Right lobe of liver (tissue), 6 donors: Measurements from ENCODE around the gene POU3F3. TPM values are rescaled to one million over a fixed set of nuclear protein-coding genes. Genes with fewer than 3 reads are reported as not detected.

ENCODE experiments used
- ATAC-seq, 4 donors: fragments of 200-7000 bp; cut with Tn5 transposase; one replicate each; pipeline ENCODE4 v1.9.1; 2020; ENCODE audit warnings: mild to moderate bottlenecking in 4 of 4, moderate library complexity in 4 of 4
- DNase-seq, 3 donors: peaks; one replicate each; pipeline ENCODE4 v3.0.0-alpha.2; 2020
- H3K27ac ChIP-seq, 3 donors: fragments of 200-600 bp; one replicate each; pipeline ENCODE4 v1.8.0; 2022
- H3K27me3 ChIP-seq, 2 donors: fragments of 200-600 bp; one replicate each; pipeline ENCODE4 v1.8.0; 2022
- H3K36me3 ChIP-seq, 4 donors: fragments of 200-600 bp; sonication (generic) in 1 of 4; one replicate each; pipeline versions ENCODE4 v1.5.1 to v1.8.0; 2017 to 2022; ENCODE audit warnings: control low read depth in 1 of 4
- H3K4me1 ChIP-seq, 4 donors: fragments of 200-600 bp; sonication (generic) in 1 of 4; one replicate each; pipeline versions ENCODE4 v1.5.1 to v1.8.0; 2017 to 2022; ENCODE audit warnings: control low read depth in 1 of 4
- H3K4me3 ChIP-seq, 3 donors: fragments of 200-600 bp; one replicate each; pipeline ENCODE4 v1.8.0; 2022
- H3K9me3 ChIP-seq, 4 donors: fragments of 200-600 bp; sonication (generic) in 1 of 4; one replicate each; pipeline versions ENCODE4 v1.5.1 to v1.8.0; 2017 to 2022; ENCODE audit warnings: control low read depth in 1 of 4
- POLR2A ChIP-seq: fragments of 450-650 bp; IDR thresholded peaks from one replicate; pipeline ENCODE4 v1.6.1; 2017; ENCODE audit warnings: antibody characterized with exemption, mild to moderate bottlenecking
- WGBS: methylation state at CpG from one replicate; pipeline ENCODE4 v1.1.6; 2018; ENCODE audit warnings: low coverage, low lambda C conversion rate; ENCODE audit not compliant: insufficient coverage; ENCODE audit errors: missing lambda C conversion rate; 5-methylcytosine and 5-hydroxymethylcytosine counted together
- intact Hi-C, 2 donors: fragments of 100-400 bp; cut with DNase I; formaldehyde crosslinking; loops; one replicate each; pipeline versions ENCODE4 v1.11.2 to v1.14.1; 2022
- long read RNA-seq: library from polyadenylated mRNA; unstranded; transcript quantifications from one replicate; pipeline ENCODE4 v2.0.0, GENCODE V29; 2019
- total RNA-seq, 6 experiments: library from RNA; depleted of rRNA in 2 of 6; stranded (reverse); fragments of >200 nt in 2 of 6; fragmentation: NEBNext Ultra II Directional in 3 of 6; extraction: Animal tissue kit (Norgen Biotek cat#: 25700) in 3 of 6; gene quantifications; one replicate each; pipeline versions ENCODE4 v1.1.0 to v1.2.4, GENCODE V29; 2016 to 2023
- TF ChIP-seq, protein P1 (sequence below), 4 donors: fragments of 200-600 bp in 3 of 4; fragments of 450-650 bp in 1 of 4; IDR thresholded peaks; one replicate each; pipeline versions ENCODE4 v1.5.1 to v1.8.0; 2016 to 2022; ENCODE audit warnings: antibody characterized with exemption in 4 of 4, mild to moderate bottlenecking in 2 of 4
- donor health status: DM: no; HTN: yes; CAD: no.
- donor health status: DM: no; HTN: no; CAD: no.
- donor health status: DM: no; HTN: no; CAD: no.
- donor health status: DM: no; HTN: yes; CAD: no.
- donor health status: DM: no; HTN: yes; CAD: no.

POU3F3 gene
- total RNA-seq = not detected
- long read RNA-seq = 0 reads

DNA sequence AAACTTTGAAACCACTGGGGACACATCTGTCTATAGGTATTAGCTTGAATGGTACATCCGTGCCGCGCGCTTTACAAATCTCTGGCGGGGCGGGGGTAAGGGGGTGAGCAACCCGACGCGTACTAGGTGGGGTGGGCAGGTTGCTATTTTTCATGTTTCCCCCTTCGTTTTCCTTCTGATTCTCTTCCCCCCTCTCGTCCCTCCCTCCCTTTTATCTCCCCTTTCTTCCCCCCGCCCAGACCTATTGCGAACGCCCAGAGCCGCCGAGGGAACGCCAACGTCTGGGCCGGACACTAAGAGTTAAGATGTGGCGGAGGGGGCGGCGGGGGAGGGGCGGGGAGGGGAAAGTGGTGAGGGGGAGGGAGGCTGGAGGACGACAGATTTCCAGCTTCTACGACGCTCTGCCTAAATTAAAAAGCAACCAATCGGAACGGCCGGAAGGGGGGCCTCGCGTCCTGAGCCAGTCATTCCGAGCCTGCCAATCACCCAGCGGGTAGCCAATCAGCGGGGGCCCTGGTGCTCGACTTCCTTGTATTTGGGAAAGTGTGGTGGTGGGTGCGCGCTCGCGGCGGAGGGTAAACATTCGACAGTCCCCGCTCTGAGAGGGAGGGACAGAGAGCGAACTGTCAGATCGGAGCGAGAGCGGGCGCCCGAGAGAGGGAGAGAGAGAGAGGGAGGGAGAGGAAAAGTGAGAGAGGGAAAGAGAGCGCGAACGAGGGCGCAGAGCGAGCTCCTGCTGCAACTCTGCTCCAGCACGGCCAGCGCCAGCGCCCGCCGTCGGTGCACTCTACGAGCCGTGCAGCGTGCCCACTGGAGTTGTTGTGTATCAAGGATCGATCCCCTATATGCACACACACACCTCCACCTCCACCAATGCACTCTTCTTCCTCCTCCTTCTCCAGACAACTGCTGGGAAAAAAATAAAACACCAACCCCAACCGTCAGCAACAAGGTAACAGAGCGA is at the start of gene POU3F3:
POU3F3 (plus strand) TSS at position 582 of the 964 bp plus-strand sequence. CDS start 1,396 bp downstream, outside the sequence.
- Histone ChIP-seq H3K9me3 (no peaks in the 10 kb centered on the region), H3K27me3 (peaks cover 11 to 50% of the 10 kb centered on the region in 2 donors), H3K4me3 (no peak within 1 kb of the TSS), H3K27ac (no peak within 1 kb of the TSS), H3K4me1 (peaks cover 0 to 13% (median 4%) of the 10 kb centered on the region in 4 donors), H3K36me3 (no peaks in the 10 kb centered on the region)
- no peak for TF ChIP-seq POLR2A
- TF ChIP-seq, protein P1, sequence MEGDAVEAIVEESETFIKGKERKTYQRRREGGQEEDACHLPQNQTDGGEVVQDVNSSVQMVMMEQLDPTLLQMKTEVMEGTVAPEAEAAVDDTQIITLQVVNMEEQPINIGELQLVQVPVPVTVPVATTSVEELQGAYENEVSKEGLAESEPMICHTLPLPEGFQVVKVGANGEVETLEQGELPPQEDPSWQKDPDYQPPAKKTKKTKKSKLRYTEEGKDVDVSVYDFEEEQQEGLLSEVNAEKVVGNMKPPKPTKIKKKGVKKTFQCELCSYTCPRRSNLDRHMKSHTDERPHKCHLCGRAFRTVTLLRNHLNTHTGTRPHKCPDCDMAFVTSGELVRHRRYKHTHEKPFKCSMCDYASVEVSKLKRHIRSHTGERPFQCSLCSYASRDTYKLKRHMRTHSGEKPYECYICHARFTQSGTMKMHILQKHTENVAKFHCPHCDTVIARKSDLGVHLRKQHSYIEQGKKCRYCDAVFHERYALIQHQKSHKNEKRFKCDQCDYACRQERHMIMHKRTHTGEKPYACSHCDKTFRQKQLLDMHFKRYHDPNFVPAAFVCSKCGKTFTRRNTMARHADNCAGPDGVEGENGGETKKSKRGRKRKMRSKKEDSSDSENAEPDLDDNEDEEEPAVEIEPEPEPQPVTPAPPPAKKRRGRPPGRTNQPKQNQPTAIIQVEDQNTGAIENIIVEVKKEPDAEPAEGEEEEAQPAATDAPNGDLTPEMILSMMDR (IDR thresholded peaks at IDR 0.05) = no peak
- intact Hi-C loops = no loop called here
- DNase-seq (peak in 2 of 3 donors; percentile 21 to 57), ATAC-seq (peak in 2 of 4 donors; percentile 15 to 19)
- 2% methylated on average over 61 of the region's 65 CpGs for WGBS

- ATAC-seq (no peak), DNase-seq (no peak)
- Histone ChIP-seq H3K4me3 (no peak overlapping the region), H3K36me3 (no peaks in the 10 kb centered on the region), H3K27ac (no peak overlapping the region), H3K27me3 (no peaks in the 10 kb centered on the region), H3K9me3 (no peaks in the 10 kb centered on the region), H3K4me1 (no peaks in the 10 kb centered on the region)
- WGBS = 69% methylated on average over 6 of the region's 6 CpGs
- TF ChIP-seq, protein P1 (IDR thresholded peaks at IDR 0.05) = no peak
- intact Hi-C loops = no loop called here
Observed at GRCh38 chr2:104804148-104804890, 49.6 kb upstream of the POU3F3 start.

GRCh38 chr2:104812286-104812685 is 41.6 kb upstream of the POU3F3 start:
- intact Hi-C loops = no loop called here

DNA sequence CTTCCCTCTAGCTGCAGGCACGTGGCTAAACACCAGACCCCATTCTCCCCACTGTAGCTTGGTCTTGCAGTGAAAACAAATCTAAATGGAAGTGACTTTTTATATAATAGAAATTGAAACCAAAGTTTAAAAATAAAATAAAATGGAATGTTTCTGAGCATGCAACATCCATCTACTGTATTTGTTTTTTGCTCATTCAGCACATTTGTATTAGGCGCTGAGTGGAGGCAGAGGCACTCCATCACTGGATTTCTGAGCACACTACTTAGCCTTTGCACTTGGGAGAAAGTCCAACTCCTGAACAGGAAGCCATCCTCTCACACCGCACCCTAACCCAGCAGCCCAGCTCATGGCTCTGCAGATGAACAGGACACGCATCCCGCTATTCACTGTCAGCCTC is 37.8 kb upstream of the POU3F3 start:
- intact Hi-C loops = no loop called here
- DNase-seq (no peak), ATAC-seq (no peak)
- TF ChIP-seq, protein P1 (IDR thresholded peaks at IDR 0.05) = no peak
- TF ChIP-seq POLR2A = no peak
- H3K36me3 ChIP-seq = no peaks in the 10 kb centered on the region
- H3K4me1 ChIP-seq = no peaks in the 10 kb centered on the region
- no peaks in the 10 kb centered on the region for H3K27me3 ChIP-seq
- H3K9me3 ChIP-seq = no peaks in the 10 kb centered on the region
- H3K27ac ChIP-seq = no peak overlapping the region
- WGBS = 68% methylated on average over 5 of the region's 5 CpGs
- no peak overlapping the region for H3K4me3 ChIP-seq

More at GRCh38 chr2:104812286-104812685, 41.6 kb upstream of the POU3F3 start:
- Histone ChIP-seq H3K4me1 (no peaks in the 10 kb centered on the region), H3K27me3 (no peaks in the 10 kb centered on the region), H3K36me3 (no peaks in the 10 kb centered on the region), H3K27ac (no peak overlapping the region), H3K4me3 (no peak overlapping the region), H3K9me3 (no peaks in the 10 kb centered on the region)
- WGBS = 45% methylated on average over 1 of the region's 1 CpG
- DNase-seq (no peak), ATAC-seq (no peak)
- TF ChIP-seq, protein P1 (IDR thresholded peaks at IDR 0.05) = no peak
- TF ChIP-seq POLR2A = no peak
